ENCODE measurements around the gene ALDH3A2. TPM values are rescaled to one million over a fixed set of nuclear protein-coding genes. Genes with fewer than 3 reads are reported as not detected.

ALDH3A2 gene
- total RNA-seq, 4 donors from 2014 or later, result 385 to 619 (median 435) TPM

DNA sequence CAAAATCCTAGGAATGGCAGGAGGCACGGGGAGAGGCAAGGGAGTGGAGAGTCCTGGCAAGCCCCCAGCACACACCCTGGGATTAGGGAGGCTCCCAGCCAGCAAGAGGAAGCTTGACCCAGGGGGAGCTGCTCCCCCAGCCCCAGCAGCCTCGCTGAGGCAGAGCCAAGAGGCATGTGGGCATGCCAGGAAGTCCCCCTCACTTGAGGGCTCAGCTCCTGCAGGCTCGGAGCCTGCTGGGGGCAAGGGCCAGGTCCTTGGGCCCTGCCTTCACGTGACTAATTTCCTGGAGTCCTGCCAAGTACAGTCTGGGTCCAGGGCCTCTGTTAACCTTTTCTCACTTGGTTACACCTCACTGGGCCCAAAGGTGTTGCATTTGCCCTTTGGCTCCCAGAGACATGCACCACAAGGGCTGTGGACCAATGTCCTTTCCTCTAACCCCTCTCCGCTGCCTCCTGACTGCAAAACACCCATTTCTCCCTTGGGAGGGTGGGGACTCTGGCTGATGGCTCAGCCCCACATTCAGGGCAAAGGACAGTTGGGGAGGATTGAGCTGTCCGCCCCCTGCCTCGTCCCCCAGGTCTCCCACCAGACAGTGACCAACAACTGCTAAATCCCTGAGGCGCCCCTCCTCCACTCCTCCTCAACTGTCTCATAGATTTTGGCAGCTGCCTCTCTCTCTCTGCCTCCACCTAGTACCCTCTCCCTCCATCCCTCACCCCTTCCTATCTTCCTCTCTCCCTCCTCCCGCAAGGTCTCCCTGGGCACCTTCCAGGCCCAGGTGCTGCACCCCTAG is 72.3 kb downstream of the ALDH3A2 start:
- WGBS, 2 donors, result 65 to 69% methylated on average over 7 to 8 of the region's 9 CpGs
- no peak for DNase-seq (ENCODE audit: low spot score in 2 of 2)
- intact Hi-C loops (cut with DNase I; ENCODE audit: low total_unique reads), result no loop called here
- no peak for TF ChIP-seq POLR2A (IDR thresholded peaks at IDR 0.05)
- TF ChIP-seq, protein P1, sequence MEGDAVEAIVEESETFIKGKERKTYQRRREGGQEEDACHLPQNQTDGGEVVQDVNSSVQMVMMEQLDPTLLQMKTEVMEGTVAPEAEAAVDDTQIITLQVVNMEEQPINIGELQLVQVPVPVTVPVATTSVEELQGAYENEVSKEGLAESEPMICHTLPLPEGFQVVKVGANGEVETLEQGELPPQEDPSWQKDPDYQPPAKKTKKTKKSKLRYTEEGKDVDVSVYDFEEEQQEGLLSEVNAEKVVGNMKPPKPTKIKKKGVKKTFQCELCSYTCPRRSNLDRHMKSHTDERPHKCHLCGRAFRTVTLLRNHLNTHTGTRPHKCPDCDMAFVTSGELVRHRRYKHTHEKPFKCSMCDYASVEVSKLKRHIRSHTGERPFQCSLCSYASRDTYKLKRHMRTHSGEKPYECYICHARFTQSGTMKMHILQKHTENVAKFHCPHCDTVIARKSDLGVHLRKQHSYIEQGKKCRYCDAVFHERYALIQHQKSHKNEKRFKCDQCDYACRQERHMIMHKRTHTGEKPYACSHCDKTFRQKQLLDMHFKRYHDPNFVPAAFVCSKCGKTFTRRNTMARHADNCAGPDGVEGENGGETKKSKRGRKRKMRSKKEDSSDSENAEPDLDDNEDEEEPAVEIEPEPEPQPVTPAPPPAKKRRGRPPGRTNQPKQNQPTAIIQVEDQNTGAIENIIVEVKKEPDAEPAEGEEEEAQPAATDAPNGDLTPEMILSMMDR (IDR thresholded peaks at IDR 0.05), result no peak
- no peak overlapping the region for H3K4me3 ChIP-seq (ENCODE audit: low read depth, poor library complexity, severe bottlenecking)

DNA sequence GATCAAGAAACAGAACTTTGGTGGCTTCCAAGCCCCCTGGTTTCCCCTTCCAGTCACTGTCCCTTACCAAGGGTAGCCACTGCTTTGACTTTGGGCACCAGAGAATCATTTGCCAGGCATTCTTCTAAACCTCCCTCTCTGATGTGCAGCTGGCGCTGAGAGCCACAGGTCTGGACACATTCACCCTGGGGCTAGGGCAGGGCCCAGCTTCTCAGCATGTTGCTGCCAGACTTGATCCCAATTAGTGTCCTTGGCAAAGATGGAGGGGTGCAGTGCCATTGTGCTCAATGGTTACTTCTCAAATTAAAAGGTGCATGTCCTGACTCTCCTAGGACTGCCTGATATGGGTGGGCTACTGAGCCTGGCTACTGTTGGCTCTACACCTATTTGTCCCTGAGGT is 75.4 kb downstream of the ALDH3A2 start:
- TF ChIP-seq, protein P1 (IDR thresholded peaks at IDR 0.05), result no peak
- TF ChIP-seq POLR2A (IDR thresholded peaks at IDR 0.05), result no peak
- peak in 1 of 2 donors; percentile 84 for DNase-seq (ENCODE audit: low spot score in 2 of 2)
- intact Hi-C loops (cut with DNase I; ENCODE audit: low total_unique reads), result no loop called here
- 36 to 43% methylated on average over 1 of the region's 1 CpG for WGBS, 2 donors
- no peak overlapping the region for H3K4me3 ChIP-seq (ENCODE audit: low read depth, poor library complexity, severe bottlenecking)

- no peak overlapping the region for H3K4me3 ChIP-seq (ENCODE audit: low read depth, poor library complexity, severe bottlenecking)
- 28 to 37% methylated on average over 32 to 33 of the region's 55 CpGs for WGBS, 2 donors
- DNase-seq (ENCODE audit: low spot score in 2 of 2), result peak; percentile 82 to 96
- intact Hi-C loops (cut with DNase I; ENCODE audit: low total_unique reads), result no loop called here
- TF ChIP-seq, protein P1 (IDR thresholded peaks at IDR 0.05), result no peak
- TF ChIP-seq POLR2A (IDR thresholded peaks at IDR 0.05), result peak in 1 of 2 donors; percentile 24
Observed at GRCh38 chr17:19724501-19725420, 76.2 kb downstream of the ALDH3A2 start.

GRCh38 chr17:19725486-19725885 is 76.9 kb downstream of the ALDH3A2 start:
- DNase-seq (ENCODE audit: low spot score in 2 of 2), result no peak
- TF ChIP-seq, protein P1 (IDR thresholded peaks at IDR 0.05), result no peak
- no peak for TF ChIP-seq POLR2A (IDR thresholded peaks at IDR 0.05)
- intact Hi-C loops (cut with DNase I; ENCODE audit: low total_unique reads), result no loop called here
- 89 to 98% methylated on average over 5 of the region's 5 CpGs for whole genome bisulfite sequencing, 2 donors
- H3K4me3 ChIP-seq (ENCODE audit: low read depth, poor library complexity, severe bottlenecking), result no peak overlapping the region

GRCh38 chr17:19726631-19727376 is 78.3 kb downstream of the ALDH3A2 start:
- TF ChIP-seq, protein P1 (IDR thresholded peaks at IDR 0.05), result no peak
- TF ChIP-seq POLR2A (IDR thresholded peaks at IDR 0.05), result no peak
- intact Hi-C loops (cut with DNase I; ENCODE audit: low total_unique reads), result no loop called here
- WGBS, 2 donors, result 33 to 35% methylated on average over 7 of the region's 7 CpGs
- no peak for DNase-seq (ENCODE audit: low spot score in 2 of 2)
- no peak overlapping the region for H3K4me3 ChIP-seq (ENCODE audit: low read depth, poor library complexity, severe bottlenecking)

All from lower leg skin (tissue), 4 donors.